ENCODE measurements around the gene OSCAR. TPM values are rescaled to one million over a fixed set of nuclear protein-coding genes. Genes with fewer than 3 reads are reported as not detected.

Gene OSCAR
- total RNA-seq, 2 experiments from 2014 or later: 0.17 to 0.36 TPM

- H3K36me3 Mint-ChIP-seq (ENCODE audit: low read depth): no peaks in the 10 kb centered on the region
- peaks cover 11% of the 10 kb centered on the region for H3K27me3 Mint-ChIP-seq (ENCODE audit: low read depth)
- H3K4me3 Mint-ChIP-seq: no peak within 1 kb of the TSS
- H3K4me1 Mint-ChIP-seq (ENCODE audit: low read depth): no peaks in the 10 kb centered on the region
- DNase-seq: no peak
- H3K9me3 Mint-ChIP-seq: no peaks in the 10 kb centered on the region
- H3K27ac Mint-ChIP-seq: no peak within 1 kb of the TSS
- intact Hi-C loops (cut with micrococcal nuclease): no loop called here
- CTCF ChIA-PET: interaction anchor here (0.6 kb wide), 1 partner anchor 288 kb away, joined by 8 read pairs; no protein-coding TSS in a partner anchor
Measured at GRCh38 chr19:54063350-54064116, 37.1 kb downstream of the OSCAR start, which contains the start of gene VSTM1. VSTM1 (minus strand) TSS chr19:54063897; CDS start chr19:54063777, 120 bp downstream.

GRCh38 chr19:54062643-54063042 lies 38.0 kb downstream of the OSCAR start:
- Mint-ChIP-seq H3K9me3 (no peaks in the 10 kb centered on the region), H3K27ac (no peak overlapping the region), H3K4me3 (no peak overlapping the region), H3K36me3 (ENCODE audit: low read depth) (no peaks in the 10 kb centered on the region), H3K27me3 (ENCODE audit: low read depth) (peaks cover 11% of the 10 kb centered on the region), H3K4me1 (ENCODE audit: low read depth) (no peaks in the 10 kb centered on the region)
- CTCF ChIA-PET: interaction anchor here (0.6 kb wide), 1 partner anchor 287 kb away, joined by 8 read pairs; no protein-coding TSS in a partner anchor
- intact Hi-C loops (cut with micrococcal nuclease): no loop called here
- DNase-seq: no peak

- no peaks in the 10 kb centered on the region for H3K4me1 Mint-ChIP-seq (ENCODE audit: low read depth)
- intact Hi-C loops (cut with micrococcal nuclease): no loop called here
- CTCF ChIA-PET: no interaction called here
- H3K4me3 Mint-ChIP-seq: no peak overlapping the region
- peaks cover 15% of the 10 kb centered on the region for H3K27me3 Mint-ChIP-seq (ENCODE audit: low read depth)
- H3K36me3 Mint-ChIP-seq (ENCODE audit: low read depth): no peaks in the 10 kb centered on the region
- no peak overlapping the region for H3K27ac Mint-ChIP-seq
- no peak for DNase-seq
- no peaks in the 10 kb centered on the region for H3K9me3 Mint-ChIP-seq
Measured at GRCh38 chr19:54047616-54048015, 53.0 kb downstream of the OSCAR start.

GRCh38 chr19:54045771-54046170 lies 54.8 kb downstream of the OSCAR start:
- no peak for DNase-seq
- intact Hi-C loops (cut with micrococcal nuclease): no loop called here
- CTCF ChIA-PET: interaction anchor here (0.9 to 1.0 kb wide), 2 partner anchors 98 to 253 kb away, joined by 3 read pairs; no protein-coding TSS in a partner anchor
- no peaks in the 10 kb centered on the region for H3K4me1 Mint-ChIP-seq (ENCODE audit: low read depth)
- H3K9me3 Mint-ChIP-seq: no peaks in the 10 kb centered on the region
- no peak overlapping the region for H3K4me3 Mint-ChIP-seq
- H3K27ac Mint-ChIP-seq: no peak overlapping the region
- H3K27me3 Mint-ChIP-seq (ENCODE audit: low read depth): peaks cover 17% of the 10 kb centered on the region
- H3K36me3 Mint-ChIP-seq (ENCODE audit: low read depth): no peaks in the 10 kb centered on the region

Other genes with a start within 250 kb of the OSCAR start
- gene MYADM, start 232.9 kb downstream of the OSCAR start, total RNA-seq: 10 to 100 TPM; 13.6 to 13.9 TPM
- not detected for gene PRKCG, start 218.6 kb downstream of the OSCAR start, total RNA-seq
- gene CACNG7, start 191.5 kb downstream of the OSCAR start, total RNA-seq: not detected
- not detected for gene CACNG8, start 137.9 kb downstream of the OSCAR start, total RNA-seq
- not detected for gene CACNG6, start 109.2 kb downstream of the OSCAR start, total RNA-seq
- not detected for gene VSTM1, start 36.9 kb downstream of the OSCAR start, total RNA-seq
- gene TARM1, start 19.4 kb downstream of the OSCAR start, total RNA-seq: not detected
- 100 to 1,000 TPM; 110 to 120 TPM for gene NDUFA3, start 2.1 kb upstream of the OSCAR start, total RNA-seq
- gene TFPT, start 14.9 kb upstream of the OSCAR start, total RNA-seq: 10 to 100 TPM; 17.0 to 17.3 TPM
- 10 to 100 TPM; 67.5 to 71.8 TPM for gene PRPF31, start 15.0 kb upstream of the OSCAR start, total RNA-seq
- 10 to 100 TPM; 50.4 to 58.3 TPM for gene CNOT3, start 37.0 kb upstream of the OSCAR start, total RNA-seq
- gene LENG1, start 58.9 kb upstream of the OSCAR start, total RNA-seq: 1 to 10 TPM; 4.7 to 5.6 TPM
- under 1 TPM in 1 of 2 experiments, not detected in 1; 0.24 TPM for gene TMC4, start 72.4 kb upstream of the OSCAR start, total RNA-seq
- 10 to 100 TPM; 33.7 to 36.1 TPM for gene MBOAT7, start 88.8 kb upstream of the OSCAR start, total RNA-seq
- gene TSEN34, start 90.5 kb upstream of the OSCAR start, total RNA-seq: 1 to 10 TPM; 8.0 to 8.5 TPM
- gene RPS9, start 100.1 kb upstream of the OSCAR start, total RNA-seq: 1,000 to 10,000 TPM; 1,883 to 1,912 TPM
- gene LILRB3, start 122.2 kb upstream of the OSCAR start, total RNA-seq: not detected
- gene LILRA6, start 142.0 kb upstream of the OSCAR start, total RNA-seq: not detected
- gene LILRB5, start 156.5 kb upstream of the OSCAR start, total RNA-seq: not detected
- not detected for gene LILRB2, start 180.3 kb upstream of the OSCAR start, total RNA-seq
- gene LILRA5, start 212.4 kb upstream of the OSCAR start, total RNA-seq: not detected
- gene LILRA4, start 238.4 kb upstream of the OSCAR start, total RNA-seq: not detected